GM15510 (cell line): ENCODE data around the gene ZDHHC4.

Experiments used
- POLR2A ChIP-seq: IDR thresholded peaks from 3 replicates; pipeline ENCODE4 v1.6.1; 2011; ENCODE audit warnings: borderline replicate concordance; ENCODE audit not compliant: insufficient read length; ENCODE audit errors: extremely low read depth

ZDHHC4 gene

DNA sequence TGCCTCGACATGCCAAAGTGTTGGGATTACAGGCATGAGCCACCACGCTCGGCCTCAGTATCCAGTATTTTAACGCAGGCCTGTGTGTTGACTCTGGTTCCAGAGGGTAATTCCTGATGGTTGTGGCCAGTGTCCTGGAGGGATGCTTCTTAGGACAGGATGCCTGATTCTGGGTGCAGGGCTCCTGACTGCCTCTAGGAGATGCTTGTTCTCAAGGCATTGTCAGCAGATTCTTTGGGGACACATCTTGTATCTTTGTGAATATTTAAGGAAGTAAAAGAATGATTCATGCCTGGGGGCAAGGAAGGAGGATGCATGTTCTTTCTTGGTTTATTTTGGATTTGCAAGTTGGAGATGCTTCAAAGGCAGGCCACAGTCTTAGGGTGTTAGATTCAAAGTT is 2.2 kb downstream of the ZDHHC4 start:
- TF ChIP-seq POLR2A: no peak

DNA sequence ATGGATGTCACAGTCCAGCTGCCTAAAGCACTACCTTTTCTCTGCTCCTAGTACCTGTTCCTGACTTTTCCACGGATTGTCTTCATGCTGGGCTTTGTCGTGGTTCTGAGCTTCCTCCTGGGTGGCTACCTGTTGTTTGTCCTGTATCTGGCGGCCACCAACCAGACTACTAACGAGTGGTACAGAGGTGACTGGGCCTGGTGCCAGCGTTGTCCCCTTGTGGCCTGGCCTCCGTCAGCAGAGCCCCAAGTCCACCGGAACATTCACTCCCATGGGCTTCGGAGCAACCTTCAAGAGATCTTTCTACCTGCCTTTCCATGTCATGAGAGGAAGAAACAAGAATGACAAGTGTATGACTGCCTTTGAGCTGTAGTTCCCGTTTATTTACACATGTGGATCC is 11.3 kb downstream of the ZDHHC4 start:
- TF ChIP-seq POLR2A: no peak

DNA sequence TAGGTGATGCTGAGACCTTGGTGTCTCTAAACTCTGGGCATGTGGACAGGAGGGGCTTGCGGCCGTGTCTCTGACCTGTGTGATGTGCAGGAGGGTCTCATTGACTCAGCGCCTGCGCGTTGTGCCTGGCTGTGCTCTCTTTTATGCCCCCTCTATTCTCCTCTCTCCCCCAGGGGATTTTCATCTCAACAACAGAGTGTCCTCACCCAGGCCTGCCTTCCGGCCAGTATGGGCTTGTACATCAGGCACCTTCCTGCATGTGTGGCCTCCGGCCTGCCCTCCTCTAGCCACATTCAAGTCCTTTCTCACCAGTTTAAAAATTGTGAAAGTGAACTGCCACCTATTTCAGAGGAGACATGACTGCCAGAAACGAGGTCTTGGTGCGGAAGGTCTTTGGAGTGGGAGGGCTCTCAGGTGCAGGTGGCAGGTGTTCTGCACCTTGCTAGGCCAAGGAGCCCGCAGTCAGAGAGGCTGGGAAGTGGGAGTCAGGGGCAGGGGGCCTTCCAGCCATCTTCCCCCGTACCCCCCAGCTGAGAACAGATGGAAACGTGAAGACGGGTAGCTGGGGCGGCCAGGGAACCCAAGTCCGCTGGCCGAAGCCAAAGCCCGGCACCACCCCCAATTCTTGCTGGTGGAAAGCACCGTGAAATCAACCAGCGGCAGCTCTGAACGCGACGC is 12.0 kb downstream of the ZDHHC4 start:
- TF ChIP-seq POLR2A: no peak

DNA sequence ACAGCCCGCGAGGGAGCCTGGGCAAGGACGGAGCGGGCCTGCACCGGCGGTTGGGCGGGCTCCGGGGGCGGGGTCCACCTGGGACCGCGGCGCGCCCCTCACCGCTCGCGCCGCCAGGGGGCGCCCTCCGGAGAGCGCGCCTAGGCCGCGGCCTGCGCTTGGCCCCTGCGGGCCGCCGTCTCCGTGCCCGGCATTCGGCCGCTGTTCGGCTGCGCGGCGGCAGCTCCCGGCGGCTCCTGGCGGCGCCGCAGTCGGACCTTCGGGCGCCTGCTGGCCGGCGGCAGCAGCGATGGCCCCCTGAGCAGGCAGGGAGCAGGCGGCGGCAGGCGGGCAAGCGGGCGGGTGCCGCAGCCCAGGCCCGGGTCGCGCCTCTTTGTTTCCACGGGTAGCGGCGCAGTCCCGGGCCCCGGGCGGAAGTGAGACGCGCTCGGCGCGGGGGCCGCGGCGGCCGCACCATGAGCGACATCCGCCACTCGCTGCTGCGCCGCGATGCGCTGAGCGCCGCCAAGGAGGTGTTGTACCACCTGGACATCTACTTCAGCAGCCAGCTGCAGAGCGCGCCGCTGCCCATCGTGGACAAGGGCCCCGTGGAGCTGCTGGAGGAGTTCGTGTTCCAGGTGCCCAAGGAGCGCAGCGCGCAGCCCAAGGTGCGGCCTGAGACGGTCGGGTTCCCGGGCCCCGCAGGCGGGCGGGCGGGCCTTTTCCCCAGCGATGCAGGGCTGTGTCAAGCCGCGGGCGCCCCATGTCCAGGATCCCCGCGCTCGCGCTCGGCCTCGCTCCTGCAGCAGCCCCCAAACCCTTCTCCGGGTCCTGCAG is 12.8 kb downstream of the ZDHHC4 start, which contains the start of gene INTS15:
TSS of gene INTS15 (plus strand) at position 193 of the 816 bp plus-strand sequence. CDS start at position 456, 263 bp downstream.
- TF ChIP-seq POLR2A: peak; percentile 94

DNA sequence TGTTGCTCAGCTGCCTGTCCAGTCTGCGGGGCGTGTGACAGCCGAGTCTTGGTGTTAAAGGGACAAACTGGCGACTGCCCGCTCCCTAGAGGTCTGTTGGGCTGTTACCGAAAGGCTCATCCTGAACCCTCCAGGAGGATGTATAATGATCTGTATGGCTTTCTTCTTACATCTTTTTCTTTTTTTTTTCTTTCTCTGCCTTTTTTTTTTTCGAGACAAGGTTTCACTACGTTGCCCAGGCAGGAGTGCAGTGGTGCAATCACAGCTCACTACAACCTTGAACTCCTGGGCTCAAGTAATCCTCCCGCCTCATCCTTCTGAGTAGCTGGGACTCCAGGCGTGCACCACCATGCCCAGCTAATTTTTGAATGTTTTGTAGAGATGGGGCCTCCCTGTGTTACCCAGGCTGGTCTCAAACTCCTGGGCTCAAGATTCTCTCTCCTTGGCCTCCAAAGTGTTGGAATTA is 13.4 kb downstream of the ZDHHC4 start:
- no peak for TF ChIP-seq POLR2A

DNA sequence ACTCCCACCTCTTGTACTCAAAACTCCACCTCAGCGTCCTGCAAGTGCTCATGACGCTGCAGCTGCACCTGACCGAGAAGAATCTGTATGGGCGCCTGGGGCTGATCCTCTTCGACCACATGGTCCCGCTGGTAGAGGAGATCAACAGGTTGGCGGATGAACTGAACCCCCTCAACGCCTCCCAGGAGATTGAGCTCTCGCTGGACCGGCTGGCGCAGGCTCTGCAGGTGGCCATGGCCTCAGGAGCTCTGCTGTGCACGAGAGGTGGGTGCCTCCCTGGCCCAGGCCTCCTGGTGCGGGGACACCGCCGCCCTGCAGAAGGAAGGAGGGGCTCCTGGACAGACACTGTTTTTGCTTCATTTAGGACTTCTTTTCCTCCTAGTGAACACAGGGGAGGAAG is 22.8 kb downstream of the ZDHHC4 start:
- TF ChIP-seq POLR2A: no peak

DNA sequence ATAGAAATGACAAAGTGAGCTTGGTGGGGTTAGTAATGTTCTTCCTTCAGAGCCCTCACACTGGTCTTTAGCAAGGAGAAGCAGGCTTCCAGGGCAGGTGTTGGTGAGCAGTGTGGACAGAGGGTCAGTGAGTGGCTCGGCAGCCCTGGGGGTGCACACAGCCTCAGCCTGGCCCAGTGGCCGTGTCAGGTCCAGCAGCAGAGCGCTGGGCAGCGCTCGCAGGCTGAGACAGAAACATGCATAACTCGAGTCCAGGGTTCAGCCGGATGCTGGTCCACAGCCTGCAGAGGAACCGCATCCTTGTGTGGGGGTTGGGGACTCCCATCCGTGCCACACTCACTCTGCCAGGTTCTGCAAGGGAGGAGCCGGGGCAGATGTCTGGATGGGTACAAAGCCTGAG is 27.2 kb downstream of the ZDHHC4 start:
- no peak for TF ChIP-seq POLR2A

DNA sequence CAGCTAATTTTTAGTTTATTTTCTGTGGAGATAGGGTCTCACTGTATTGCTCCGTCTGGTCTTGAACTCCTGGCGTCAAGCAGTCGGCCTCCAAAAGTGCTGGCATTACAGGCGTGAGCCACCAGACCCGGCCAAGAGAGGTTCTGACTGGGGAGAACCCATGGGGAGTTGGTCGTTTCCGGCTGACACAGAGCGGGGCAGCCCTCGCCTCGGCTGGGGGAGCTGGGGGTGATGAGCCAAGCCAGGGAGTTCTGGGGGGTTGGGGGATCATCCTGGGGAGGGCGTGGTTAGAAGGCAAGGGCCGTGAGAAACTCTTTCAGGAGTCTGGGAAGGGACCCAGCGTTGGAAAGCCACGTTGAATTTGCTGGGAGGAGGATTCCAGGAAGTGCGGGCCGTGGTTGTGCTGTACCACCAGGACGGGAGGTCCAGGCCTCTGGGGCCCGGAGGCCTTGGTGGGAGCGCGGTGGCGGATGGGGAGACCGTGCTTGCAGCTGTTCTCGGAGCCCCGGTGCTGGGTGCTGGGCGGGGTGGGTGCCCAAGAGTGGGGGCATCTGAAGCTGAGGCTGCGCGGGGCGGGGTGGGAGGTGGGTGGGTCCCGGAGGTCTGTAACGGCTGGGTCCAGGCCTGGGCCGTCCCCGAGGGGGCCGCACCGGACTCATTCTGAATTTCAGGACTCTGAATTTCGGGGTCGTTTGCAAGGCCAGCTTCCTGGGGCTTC is 29.8 kb downstream of the ZDHHC4 start:
- no peak for TF ChIP-seq POLR2A

DNA sequence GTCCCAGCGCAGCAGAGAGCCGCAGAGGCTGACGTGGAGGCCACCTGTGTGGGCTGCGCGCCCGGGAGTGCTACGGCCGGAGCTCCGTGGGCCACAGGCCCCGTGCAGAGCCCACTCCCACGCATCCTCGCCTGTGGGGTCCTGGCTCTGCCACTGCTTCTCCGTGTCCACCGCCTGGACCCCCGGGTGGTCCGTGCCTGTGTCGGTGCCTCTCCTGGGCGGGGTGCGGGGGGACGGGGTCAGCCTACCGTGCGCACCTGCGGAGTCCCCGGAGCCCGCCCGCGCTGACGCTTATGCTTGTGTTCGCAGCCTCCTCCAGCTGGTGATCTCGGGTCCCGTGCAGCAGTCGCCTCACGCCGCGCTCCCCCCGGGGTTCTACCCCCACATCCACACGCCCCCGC is 30.4 kb downstream of the ZDHHC4 start:
- no peak for TF ChIP-seq POLR2A

DNA sequence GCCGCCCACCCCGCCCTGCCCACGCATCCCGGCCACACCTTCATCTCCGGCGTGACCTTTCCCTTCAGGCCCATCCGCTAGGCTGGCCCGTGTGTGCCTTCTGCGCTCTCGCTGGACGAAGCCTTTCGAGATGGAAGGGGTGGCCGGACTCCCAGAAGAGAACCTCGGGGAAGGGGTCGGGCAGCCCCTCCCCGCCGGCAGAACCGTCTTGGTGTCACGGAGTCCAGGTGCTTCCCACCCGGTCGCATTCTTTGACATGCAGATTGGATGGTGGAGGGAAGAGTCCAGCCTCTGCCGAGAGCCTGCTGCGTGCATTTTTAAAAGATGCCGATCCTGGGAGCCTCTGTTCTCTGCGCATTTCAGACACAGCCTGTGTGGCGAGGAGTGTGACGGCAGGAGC is 30.8 kb downstream of the ZDHHC4 start:
- no peak for TF ChIP-seq POLR2A

DNA sequence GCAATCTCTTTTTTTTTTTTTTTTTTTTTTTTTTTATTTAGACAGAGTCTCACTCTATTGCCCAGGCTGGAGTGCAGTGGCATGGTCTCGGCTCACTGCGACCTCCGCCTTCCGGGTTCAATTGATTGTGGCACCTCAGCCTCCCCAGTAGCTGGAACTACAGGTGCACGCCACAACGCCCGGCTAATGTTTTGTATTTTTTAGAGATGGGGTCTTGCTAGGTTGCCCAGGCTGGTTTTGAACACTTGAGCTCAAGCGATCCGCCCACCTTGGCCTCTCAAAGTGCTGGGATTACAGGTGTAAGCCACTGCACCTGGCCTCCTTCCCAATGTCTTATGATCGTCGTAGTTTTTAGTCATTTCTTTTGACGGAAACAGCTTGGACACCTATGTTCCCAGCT is 31.5 kb downstream of the ZDHHC4 start:
- TF ChIP-seq POLR2A: no peak

DNA sequence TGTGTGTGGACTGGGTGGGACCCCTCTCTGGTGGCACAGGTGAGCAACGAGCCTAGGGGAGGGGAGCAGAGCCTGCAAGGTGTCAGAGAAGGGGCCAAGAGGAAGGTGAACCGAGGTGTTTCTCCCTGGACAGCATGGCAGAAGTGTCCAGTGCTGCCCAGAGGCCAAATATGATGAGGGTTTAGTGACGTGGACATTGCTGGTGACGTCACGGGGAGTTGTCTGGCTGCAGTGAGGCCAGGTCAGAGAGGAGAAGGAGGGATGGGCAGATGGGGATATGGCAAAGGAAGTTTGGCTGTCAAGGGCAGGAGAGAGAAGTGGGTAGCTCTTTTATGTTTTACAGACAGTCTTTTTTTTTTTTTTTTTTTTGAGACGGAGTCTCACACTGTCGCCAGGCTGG is 35.6 kb downstream of the ZDHHC4 start:
- no peak for TF ChIP-seq POLR2A

DNA sequence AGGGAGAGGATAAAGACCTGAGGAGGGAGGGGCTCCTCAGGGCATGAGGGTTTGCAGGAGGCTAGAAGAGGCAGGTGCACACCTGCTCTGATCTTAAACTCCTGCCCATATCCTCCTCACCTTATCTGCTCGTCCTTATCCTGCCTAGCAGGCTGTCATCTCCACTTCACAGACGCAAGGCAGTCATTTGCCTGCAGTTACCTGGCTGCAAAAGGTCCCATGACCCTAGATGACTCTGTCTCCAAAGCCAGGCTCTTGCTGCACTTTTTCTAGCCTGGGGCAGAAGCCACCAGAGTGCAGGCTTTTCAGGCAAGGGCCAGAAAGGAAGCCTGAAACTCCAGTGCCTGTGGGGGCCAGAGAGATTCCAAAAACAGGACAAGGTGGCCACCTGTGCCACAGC is 36.5 kb downstream of the ZDHHC4 start:
- no peak for TF ChIP-seq POLR2A

DNA sequence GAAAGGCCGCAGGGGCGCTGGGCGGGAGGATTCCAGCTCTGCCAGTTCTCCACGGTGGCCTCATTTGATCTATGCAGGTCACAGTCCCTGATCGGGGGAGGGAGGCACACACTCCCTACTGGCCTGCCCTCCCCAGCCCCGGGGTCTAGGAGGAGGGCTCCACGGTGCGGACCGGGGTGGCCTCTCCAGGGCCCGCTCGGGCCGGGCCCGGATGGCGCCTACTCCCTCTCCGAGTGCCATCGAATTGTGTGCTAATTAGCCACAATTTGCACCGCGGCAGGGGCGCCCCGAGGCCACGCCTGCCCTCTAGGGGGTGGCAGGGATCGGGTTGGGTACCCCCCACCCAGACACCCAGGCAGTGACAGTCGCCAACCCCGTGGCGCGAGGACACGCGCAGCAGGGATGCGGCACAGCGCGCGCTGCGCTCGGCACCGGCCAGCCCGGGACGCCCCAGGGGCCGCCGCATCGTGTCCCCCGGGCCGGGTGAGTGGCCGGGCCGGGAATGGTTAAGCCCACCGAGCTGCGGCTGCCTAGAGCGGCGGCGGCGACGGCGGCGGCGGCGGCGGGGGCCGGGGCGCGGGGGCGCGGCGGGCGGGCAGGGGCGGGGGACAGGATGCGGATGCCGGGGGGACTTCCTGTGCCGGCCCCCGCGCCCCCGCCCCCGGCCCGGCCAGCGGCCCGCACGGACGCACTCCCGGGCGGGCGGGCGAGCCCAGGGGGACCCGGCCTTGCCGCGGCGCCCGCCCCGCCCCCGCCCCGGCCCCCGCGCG is 37.9 kb downstream of the ZDHHC4 start, which contains the start of gene ZNF853:
TSS of gene ZNF853 (plus strand) at position 658 of the 770 bp plus-strand sequence. CDS start 565 bp downstream, outside the sequence.
- TF ChIP-seq POLR2A: no peak
